ENCODE results near the gene TMEM39A.

GRCh38 chr3:119510690-119511089 lies 47.3 kb upstream of the TMEM39A start:
- TF ChIP-seq POLR2A (IDR thresholded peaks at IDR 0.05; ENCODE audit: low read length) (no peak), GATA1 (IDR thresholded peaks at IDR 0.05; ENCODE audit: low read depth, low read length) (no peak)

Measured in erythroblast (primary cell).